ENCODE data around the gene DLK2. TPM values are rescaled to one million over a fixed set of nuclear protein-coding genes. Genes with fewer than 3 reads are reported as not detected.
"Not testable (repeated sequence)": the region's sequence is repeated elsewhere in the genome, so short reads cannot be mapped to it uniquely, and the experiment has no call there.

DLK2 gene
- under 1 TPM; 0.78 to 0.93 TPM for total RNA-seq

- peak within 1 kb of the TSS; percentile 49 for H3K27ac Mint-ChIP-seq
- peaks cover 15% of the 10 kb centered on the region for H3K27me3 Mint-ChIP-seq
- peaks cover 6% of the 10 kb centered on the region for H3K9me3 Mint-ChIP-seq
Measured at GRCh38 chr6:43455531-43456428, at the start of gene DLK2. TSS of gene DLK2 (minus strand) at chr6:43455548. CDS start at chr6:43454825, 723 bp downstream.

GRCh38 chr6:43503443-43503842 is 48.1 kb upstream of the DLK2 start:
- DNase-seq, result no peak
- no peak overlapping the region for H3K4me3 Mint-ChIP-seq
- no peaks in the 10 kb centered on the region for H3K9me3 Mint-ChIP-seq
- peaks cover 3% of the 10 kb centered on the region for H3K36me3 Mint-ChIP-seq
- H3K27me3 Mint-ChIP-seq, result peaks cover 11% of the 10 kb centered on the region
- no peaks in the 10 kb centered on the region for H3K4me1 Mint-ChIP-seq
- peak overlapping the region; percentile 44 for H3K27ac Mint-ChIP-seq

More at GRCh38 chr6:43455531-43456428, at the start of gene DLK2:
- H3K36me3 Mint-ChIP-seq, result peaks cover 3% of the 10 kb centered on the region
- H3K4me1 Mint-ChIP-seq, result peaks cover 8% of the 10 kb centered on the region
- peak; percentile 58 for DNase-seq
- H3K4me3 Mint-ChIP-seq, result peak within 1 kb of the TSS; percentile 80

- peaks cover 3% of the 10 kb centered on the region for H3K27me3 Mint-ChIP-seq
- DNase-seq, result no peak
- H3K4me1 Mint-ChIP-seq, result no peaks in the 10 kb centered on the region
- no peak overlapping the region for H3K27ac Mint-ChIP-seq
- no peaks in the 10 kb centered on the region for H3K9me3 Mint-ChIP-seq
- no peak overlapping the region for H3K4me3 Mint-ChIP-seq
- H3K36me3 Mint-ChIP-seq, result peaks cover 3% of the 10 kb centered on the region
Measured at GRCh38 chr6:43502666-43503065, 47.3 kb upstream of the DLK2 start.

- DNase-seq, result no peak
- Mint-ChIP-seq H3K4me3 (no peak overlapping the region), H3K9me3 (no peaks in the 10 kb centered on the region), H3K36me3 (no peaks in the 10 kb centered on the region), H3K27ac (no peak overlapping the region), H3K4me1 (no peaks in the 10 kb centered on the region), H3K27me3 (no peaks in the 10 kb centered on the region)
Measured at GRCh38 chr6:43500921-43501320, 45.6 kb upstream of the DLK2 start.

- H3K4me1 Mint-ChIP-seq, result peaks cover 6% of the 10 kb centered on the region
Measured at GRCh38 chr6:43499028-43499815, 43.9 kb upstream of the DLK2 start.

GRCh38 chr6:43498291-43498690 is 42.9 kb upstream of the DLK2 start:
- H3K27me3 Mint-ChIP-seq, DNase-seq, H3K4me3 Mint-ChIP-seq, H3K27ac Mint-ChIP-seq, H3K36me3 Mint-ChIP-seq, H3K9me3 Mint-ChIP-seq: not testable (repeated sequence)
- H3K4me1 Mint-ChIP-seq, result peaks cover 12% of the 10 kb centered on the region

More at GRCh38 chr6:43499028-43499815, 43.9 kb upstream of the DLK2 start:
- no peak for DNase-seq
- no peaks in the 10 kb centered on the region for H3K9me3 Mint-ChIP-seq
- no peaks in the 10 kb centered on the region for H3K36me3 Mint-ChIP-seq
- no peak overlapping the region for H3K4me3 Mint-ChIP-seq
- H3K27me3 Mint-ChIP-seq, result no peaks in the 10 kb centered on the region
- no peak overlapping the region for H3K27ac Mint-ChIP-seq

GRCh38 chr6:43497689-43498088 is 42.3 kb upstream of the DLK2 start:
- Mint-ChIP-seq H3K4me3 (no peak overlapping the region), H3K27me3 (no peaks in the 10 kb centered on the region), H3K36me3 (no peaks in the 10 kb centered on the region), H3K9me3 (no peaks in the 10 kb centered on the region), H3K4me1 (peaks cover 16% of the 10 kb centered on the region), H3K27ac (no peak overlapping the region)
- DNase-seq, result no peak

- Mint-ChIP-seq H3K27me3 (no peaks in the 10 kb centered on the region), H3K27ac (no peak overlapping the region), H3K36me3 (no peaks in the 10 kb centered on the region), H3K4me1 (peaks cover 16% of the 10 kb centered on the region), H3K9me3 (no peaks in the 10 kb centered on the region), H3K4me3 (no peak overlapping the region)
- no peak for DNase-seq
Measured at GRCh38 chr6:43497129-43497396, 41.7 kb upstream of the DLK2 start.

GRCh38 chr6:43496370-43497128 is 41.2 kb upstream of the DLK2 start:
- H3K4me1 Mint-ChIP-seq, result peaks cover 16% of the 10 kb centered on the region
- no peaks in the 10 kb centered on the region for H3K9me3 Mint-ChIP-seq
- H3K36me3 Mint-ChIP-seq, result no peaks in the 10 kb centered on the region
- no peak overlapping the region for H3K27ac Mint-ChIP-seq
- no peak for DNase-seq
- H3K27me3 Mint-ChIP-seq, result no peaks in the 10 kb centered on the region
- H3K4me3 Mint-ChIP-seq, result no peak overlapping the region

- Mint-ChIP-seq H3K4me3 (no peak overlapping the region), H3K27me3 (no peaks in the 10 kb centered on the region), H3K36me3 (no peaks in the 10 kb centered on the region), H3K9me3 (no peaks in the 10 kb centered on the region), H3K27ac (no peak overlapping the region), H3K4me1 (peaks cover 16% of the 10 kb centered on the region)
- no peak for DNase-seq
Measured at GRCh38 chr6:43495409-43495941, 40.1 kb upstream of the DLK2 start.

- Mint-ChIP-seq H3K4me1 (peaks cover 16% of the 10 kb centered on the region), H3K9me3 (no peaks in the 10 kb centered on the region), H3K27ac (no peak overlapping the region), H3K36me3 (peaks cover 4% of the 10 kb centered on the region), H3K4me3 (no peak overlapping the region), H3K27me3 (no peaks in the 10 kb centered on the region)
- no peak for DNase-seq
Measured at GRCh38 chr6:43494766-43495165, 39.4 kb upstream of the DLK2 start.

- DNase-seq, result no peak
- no peak overlapping the region for H3K27ac Mint-ChIP-seq
- H3K4me3 Mint-ChIP-seq, result no peak overlapping the region
- peaks cover 4% of the 10 kb centered on the region for H3K36me3 Mint-ChIP-seq
- peaks cover 16% of the 10 kb centered on the region for H3K4me1 Mint-ChIP-seq
- H3K9me3 Mint-ChIP-seq, result no peaks in the 10 kb centered on the region
- H3K27me3 Mint-ChIP-seq, result no peaks in the 10 kb centered on the region
Measured at GRCh38 chr6:43494321-43494720, 39.0 kb upstream of the DLK2 start.

- Mint-ChIP-seq H3K4me1 (peaks cover 16% of the 10 kb centered on the region), H3K9me3 (no peaks in the 10 kb centered on the region), H3K27me3 (no peaks in the 10 kb centered on the region), H3K36me3 (peaks cover 4% of the 10 kb centered on the region), H3K27ac (no peak overlapping the region), H3K4me3 (no peak overlapping the region)
- no peak for DNase-seq
Measured at GRCh38 chr6:43493833-43494232, 38.5 kb upstream of the DLK2 start.

- Mint-ChIP-seq H3K27me3 (no peaks in the 10 kb centered on the region), H3K4me3 (no peak overlapping the region), H3K9me3 (no peaks in the 10 kb centered on the region), H3K27ac (no peak overlapping the region), H3K4me1 (peaks cover 16% of the 10 kb centered on the region), H3K36me3 (peaks cover 4% of the 10 kb centered on the region)
- no peak for DNase-seq
Measured at GRCh38 chr6:43493230-43493629, 37.9 kb upstream of the DLK2 start.

- H3K9me3 Mint-ChIP-seq, result no peaks in the 10 kb centered on the region
- peaks cover 16% of the 10 kb centered on the region for H3K4me1 Mint-ChIP-seq
- H3K4me3 Mint-ChIP-seq, result no peak overlapping the region
- H3K27ac Mint-ChIP-seq, result no peak overlapping the region
- no peak for DNase-seq
- no peaks in the 10 kb centered on the region for H3K27me3 Mint-ChIP-seq
- peaks cover 4% of the 10 kb centered on the region for H3K36me3 Mint-ChIP-seq
Measured at GRCh38 chr6:43492673-43493072, 37.3 kb upstream of the DLK2 start.

Data from activated naive CD8-positive, alpha-beta T cell treated with anti-CD3 and anti-CD28 coated beads for 36 hours (primary cell).